CD14-positive monocyte (primary cell): ENCODE measurements around the gene ROBO2. TPM values are rescaled to one million over a fixed set of nuclear protein-coding genes. Genes with fewer than 3 reads are reported as not detected.

Experiments used
- DNase-seq, 3 donors: peaks; one replicate each; pipeline ENCODE4 v3.0.0-alpha.2; 2011 to 2022
- H2AFZ ChIP-seq: 2 replicates; pipeline ENCODE4 v1.6.0; 2012; ENCODE audit warnings: mild to moderate bottlenecking, low read depth, low read length, inconsistent platforms; ENCODE audit not compliant: insufficient read depth, poor library complexity, severe bottlenecking
- H3K27ac ChIP-seq, 2 donors: 1 replicate in 1 of 2; 2 replicates in 1 of 2; pipeline ENCODE4 v1.5.1; 2012 to 2013; ENCODE audit warnings: low read length in 2 of 2, control low read depth in 1 of 2, inconsistent platforms in 1 of 2, low read depth in 1 of 2, mild to moderate bottlenecking in 1 of 2
- H3K27me3 ChIP-seq, 2 donors: one replicate each; pipeline versions ENCODE4 v1.6.0 to v1.6.1; 2011 to 2013; ENCODE audit warnings: low read length in 2 of 2; ENCODE audit not compliant: control insufficient read depth in 2 of 2, insufficient read depth in 2 of 2
- H3K36me3 ChIP-seq, 2 donors: replicated peaks in 1 of 2; 1 replicate in 1 of 2; 2 replicates in 1 of 2; pipeline versions ENCODE4 v1.5.1 to v1.6.1; 2012 to 2013; ENCODE audit warnings: low read length in 2 of 2, control low read depth in 1 of 2, inconsistent platforms in 1 of 2, mild to moderate bottlenecking in 1 of 2; ENCODE audit not compliant: insufficient read depth in 2 of 2, control insufficient read depth in 1 of 2
- H3K4me1 ChIP-seq, 2 donors: 1 replicate in 1 of 2; 2 replicates in 1 of 2; pipeline versions ENCODE4 v1.5.1 to v1.6.1; 2012 to 2013; ENCODE audit warnings: low read length in 2 of 2, control low read depth in 1 of 2, inconsistent platforms in 1 of 2, mild to moderate bottlenecking in 1 of 2, moderate library complexity in 1 of 2; ENCODE audit not compliant: insufficient read depth in 2 of 2, control insufficient read depth in 1 of 2
- H3K4me2 ChIP-seq: replicated peaks from 2 replicates; pipeline ENCODE3; 2012; ENCODE audit warnings: low read length, moderate library complexity, mild to moderate bottlenecking; ENCODE audit not compliant: poor library complexity, severe bottlenecking; ENCODE audit errors: extremely low read depth
- H3K4me3 ChIP-seq, 3 experiments: fragments of 200-600 bp in 1 of 3; sonication (generic) in 1 of 3; replicated peaks in 1 of 3; 1 replicate in 2 of 3; 2 replicates in 1 of 3; pipeline ENCODE4 v1.5.1; 2011 to 2013; ENCODE audit warnings: low read length in 3 of 3, mild to moderate bottlenecking in 3 of 3, control low read depth in 2 of 3, low read depth in 2 of 3, inconsistent platforms in 1 of 3, moderate library complexity in 1 of 3
- H3K79me2 ChIP-seq: 2 replicates; pipeline ENCODE4 v1.6.0; 2012; ENCODE audit warnings: mild to moderate bottlenecking, control low read depth, inconsistent platforms, low read length, moderate library complexity; ENCODE audit not compliant: insufficient read depth
- H3K9ac ChIP-seq: 2 replicates; pipeline ENCODE4 v1.6.0; 2017; ENCODE audit warnings: low read length, mild to moderate bottlenecking; ENCODE audit not compliant: insufficient read depth, poor library complexity, severe bottlenecking
- H3K9me3 ChIP-seq, 2 donors: replicated peaks in 1 of 2; 1 replicate in 1 of 2; 2 replicates in 1 of 2; pipeline versions ENCODE4 v1.5.1 to v1.6.1; 2012 to 2013; ENCODE audit warnings: low read length in 2 of 2, control low read depth in 1 of 2; ENCODE audit not compliant: control insufficient read depth in 1 of 2, insufficient read depth in 1 of 2
- H4K20me1 ChIP-seq: 2 replicates; pipeline ENCODE4 v1.6.0; 2012; ENCODE audit warnings: mild to moderate bottlenecking, low read length, control low read depth, moderate library complexity; ENCODE audit not compliant: insufficient read depth
- H3K27ac Mint-ChIP-seq, 7 donors: one replicate each; pipeline ENCODE4 v1.8.0; 2020; ENCODE audit warnings: mild to moderate bottlenecking in 7 of 7, mixed read lengths in 7 of 7, moderate library complexity in 6 of 7, inconsistent platforms in 2 of 7
- H3K27me3 Mint-ChIP-seq, 3 donors: one replicate each; pipeline ENCODE4 v1.8.0; 2021 to 2022; ENCODE audit warnings: low read depth in 3 of 3, mild to moderate bottlenecking in 3 of 3, mixed read lengths in 3 of 3, moderate library complexity in 3 of 3, inconsistent platforms in 1 of 3
- H3K36me3 Mint-ChIP-seq, 2 donors: one replicate each; pipeline ENCODE4 v1.8.0; 2020; ENCODE audit warnings: mixed read lengths in 2 of 2, inconsistent platforms in 1 of 2, mild to moderate bottlenecking in 1 of 2
- H3K4me1 Mint-ChIP-seq: one replicate; pipeline ENCODE4 v1.8.0; 2020; ENCODE audit warnings: mild to moderate bottlenecking, mixed read lengths
- H3K4me3 Mint-ChIP-seq, 2 donors: one replicate each; pipeline ENCODE4 v1.8.0; 2020; ENCODE audit warnings: mild to moderate bottlenecking in 2 of 2, mixed read lengths in 2 of 2, moderate library complexity in 1 of 2
- H3K9me3 Mint-ChIP-seq, 7 donors: one replicate each; pipeline ENCODE4 v1.8.0; 2020 to 2022; ENCODE audit warnings: mixed read lengths in 7 of 7, mild to moderate bottlenecking in 6 of 7, moderate library complexity in 6 of 7, inconsistent platforms in 2 of 7
- WGBS: methylation state at CpG from one replicate; pipeline ENCODE4 v1.1.5; 2013; ENCODE audit warnings: missing lambda C conversion rate; ENCODE audit not compliant: insufficient coverage; 5-methylcytosine and 5-hydroxymethylcytosine counted together
- intact Hi-C, 2 donors: fragments of 100-400 bp; cut with micrococcal nuclease; formaldehyde crosslinking; loops; one replicate each; pipeline versions ENCODE4 v1.15.0 to v1.15.1; 2023
- polyA plus RNA-seq, 3 donors: library from polyadenylated mRNA; depleted of rRNA in 1 of 3; unstranded in 2 of 3; stranded (reverse) in 1 of 3; fragments of 300-500 nt in 2 of 3; fragments of >200 nt in 1 of 3; fragmentation: Illumina TruSeq in 2 of 3; gene quantifications; 1 replicate in 2 of 3; 2 replicates in 1 of 3; pipeline ENCODE4 v1.2.3, GENCODE V29; 2012 to 2021
- TF ChIP-seq, protein P1 (sequence below): fragments of 200-600 bp; IDR thresholded peaks from one replicate; pipeline ENCODE4 v1.8.0; 2022; ENCODE audit warnings: antibody characterized with exemption, mild to moderate bottlenecking

The ROBO2 gene
- polyA plus RNA-seq, 3 donors, result not detected

DNA sequence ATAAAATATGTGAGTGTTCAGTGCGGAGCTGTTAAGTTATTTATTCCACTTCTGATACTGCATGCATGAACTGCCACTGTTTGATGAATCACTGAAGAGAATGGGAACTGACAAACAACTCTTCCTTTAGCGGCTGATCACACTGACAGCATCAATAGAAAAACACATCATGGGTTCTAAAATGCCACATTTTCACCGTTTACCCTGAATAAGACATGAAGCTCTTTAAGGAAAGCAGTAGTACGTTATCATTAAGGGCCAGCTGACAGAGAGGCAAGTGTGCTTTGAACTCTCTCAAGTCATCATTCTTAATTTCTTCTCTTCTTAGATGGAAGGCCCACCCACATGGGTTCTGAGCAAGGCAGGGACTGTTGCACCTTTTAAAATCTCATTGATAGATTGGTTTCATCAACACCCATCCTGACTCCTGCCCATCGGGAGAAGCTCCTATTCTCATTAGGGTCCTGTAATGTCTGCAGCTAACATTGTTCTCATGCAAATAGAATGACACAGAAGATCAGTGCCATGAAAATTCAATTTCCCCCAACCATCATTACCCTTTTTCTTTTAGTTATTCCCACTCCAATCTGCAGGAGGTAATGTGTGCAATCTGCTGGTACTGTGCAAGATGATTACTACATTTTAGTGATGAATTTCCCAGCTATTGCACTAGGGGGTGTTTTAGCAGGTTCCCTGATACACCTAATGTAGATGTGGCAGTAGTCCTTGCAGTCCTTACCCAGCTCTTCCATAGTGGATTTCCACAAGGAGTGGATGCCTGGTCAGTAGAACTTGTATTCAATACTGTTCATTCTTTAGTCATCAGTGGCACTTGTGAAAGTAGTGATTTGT lies 119.1 kb downstream of the ROBO2 start:
- TF ChIP-seq, protein P1, sequence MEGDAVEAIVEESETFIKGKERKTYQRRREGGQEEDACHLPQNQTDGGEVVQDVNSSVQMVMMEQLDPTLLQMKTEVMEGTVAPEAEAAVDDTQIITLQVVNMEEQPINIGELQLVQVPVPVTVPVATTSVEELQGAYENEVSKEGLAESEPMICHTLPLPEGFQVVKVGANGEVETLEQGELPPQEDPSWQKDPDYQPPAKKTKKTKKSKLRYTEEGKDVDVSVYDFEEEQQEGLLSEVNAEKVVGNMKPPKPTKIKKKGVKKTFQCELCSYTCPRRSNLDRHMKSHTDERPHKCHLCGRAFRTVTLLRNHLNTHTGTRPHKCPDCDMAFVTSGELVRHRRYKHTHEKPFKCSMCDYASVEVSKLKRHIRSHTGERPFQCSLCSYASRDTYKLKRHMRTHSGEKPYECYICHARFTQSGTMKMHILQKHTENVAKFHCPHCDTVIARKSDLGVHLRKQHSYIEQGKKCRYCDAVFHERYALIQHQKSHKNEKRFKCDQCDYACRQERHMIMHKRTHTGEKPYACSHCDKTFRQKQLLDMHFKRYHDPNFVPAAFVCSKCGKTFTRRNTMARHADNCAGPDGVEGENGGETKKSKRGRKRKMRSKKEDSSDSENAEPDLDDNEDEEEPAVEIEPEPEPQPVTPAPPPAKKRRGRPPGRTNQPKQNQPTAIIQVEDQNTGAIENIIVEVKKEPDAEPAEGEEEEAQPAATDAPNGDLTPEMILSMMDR, result no peak
- no peak overlapping the region for H3K4me2 ChIP-seq
- no peak overlapping the region for H3K4me3 ChIP-seq
- H3K4me1 ChIP-seq, result no peaks in the 10 kb centered on the region
- no peak for DNase-seq
- no peaks in the 10 kb centered on the region for H3K27me3 ChIP-seq
- WGBS, result 80% methylated on average over 4 of the region's 5 CpGs
- H3K4me3 Mint-ChIP-seq, result no peak overlapping the region
- no peaks in the 10 kb centered on the region for H3K9me3 ChIP-seq
- intact Hi-C loops, result no loop called here
- no peaks in the 10 kb centered on the region for H3K4me1 Mint-ChIP-seq
- H3K36me3 Mint-ChIP-seq, result no peaks in the 10 kb centered on the region
- H3K27ac Mint-ChIP-seq, result peak overlapping the region in 1 of 7 donors; percentile 27
- no peaks in the 10 kb centered on the region for H3K36me3 ChIP-seq
- H3K9me3 Mint-ChIP-seq, result no peaks in the 10 kb centered on the region
- no peak overlapping the region for H2AFZ ChIP-seq
- H4K20me1 ChIP-seq, result no peaks in the 10 kb centered on the region
- no peak overlapping the region for H3K9ac ChIP-seq
- no peak overlapping the region for H3K27ac ChIP-seq
- no peaks in the 10 kb centered on the region for H3K79me2 ChIP-seq
- H3K27me3 Mint-ChIP-seq, result no peaks in the 10 kb centered on the region

DNA sequence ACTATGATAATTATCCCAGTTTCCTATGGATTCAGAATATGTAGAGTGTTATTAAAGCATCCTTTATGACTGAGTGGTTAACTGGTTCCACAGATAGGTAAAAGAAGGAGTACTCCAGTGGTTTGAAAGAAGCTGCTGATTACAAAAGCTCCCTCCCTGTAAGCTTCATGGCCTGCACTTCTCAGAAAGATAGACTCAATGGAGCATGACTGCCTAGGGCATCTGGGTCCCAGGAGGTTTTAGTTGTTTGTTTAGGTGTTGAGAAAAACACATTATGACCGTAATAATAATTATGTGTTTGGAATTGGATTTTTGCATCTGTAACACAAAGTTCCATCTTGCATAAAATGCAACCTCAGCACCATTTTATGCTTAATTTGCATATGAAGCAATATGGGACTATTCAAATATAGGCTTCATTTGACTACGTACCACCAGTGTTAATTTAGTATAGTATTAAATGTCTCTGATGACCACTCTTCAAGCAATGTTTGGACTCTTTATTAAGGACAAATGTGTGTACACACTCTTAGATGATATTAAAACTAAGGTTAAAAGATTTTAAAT lies 121.1 kb downstream of the ROBO2 start:
- no peak overlapping the region for H3K4me2 ChIP-seq
- Mint-ChIP-seq H3K36me3 (no peaks in the 10 kb centered on the region), H3K27ac (no peak overlapping the region), H3K27me3 (no peaks in the 10 kb centered on the region), H3K9me3 (no peaks in the 10 kb centered on the region), H3K4me3 (no peak overlapping the region), H3K4me1 (no peaks in the 10 kb centered on the region)
- H3K4me3 ChIP-seq, result no peak overlapping the region
- no peaks in the 10 kb centered on the region for H4K20me1 ChIP-seq
- H3K9me3 ChIP-seq, result no peaks in the 10 kb centered on the region
- TF ChIP-seq, protein P1, result no peak
- no peaks in the 10 kb centered on the region for H3K36me3 ChIP-seq
- no peak overlapping the region for H2AFZ ChIP-seq
- no peaks in the 10 kb centered on the region for H3K4me1 ChIP-seq
- no peaks in the 10 kb centered on the region for H3K27me3 ChIP-seq
- no CpG with 5 or more reads among the region's 2 CpGs for WGBS
- DNase-seq, result no peak
- no peak overlapping the region for H3K9ac ChIP-seq
- intact Hi-C loops, result no loop called here
- H3K79me2 ChIP-seq, result no peaks in the 10 kb centered on the region
- no peak overlapping the region for H3K27ac ChIP-seq
